LNCaP clone FGC (cell line): ENCODE data around the gene BCL3.
A peak's percentile ranks its signal among the peaks of the same experiment; 100 is the strongest.

Experiments
- DNase-seq: peaks from one replicate; pipeline ENCODE4 v3.0.0-alpha.2; 2011; ENCODE audit warnings: low read depth
- H3K4me3 ChIP-seq: 2 replicates; pipeline ENCODE4 v1.5.1; 2011; ENCODE audit warnings: mild to moderate bottlenecking, low read depth, low read length, control low read depth
- TF ChIP-seq, protein P1 (sequence below): IDR thresholded peaks from 2 replicates; pipeline ENCODE4 v1.5.1; 2012; ENCODE audit warnings: mild to moderate bottlenecking; ENCODE audit not compliant: control insufficient read depth, insufficient read depth; ENCODE audit errors: extremely low read depth

The BCL3 gene

DNA sequence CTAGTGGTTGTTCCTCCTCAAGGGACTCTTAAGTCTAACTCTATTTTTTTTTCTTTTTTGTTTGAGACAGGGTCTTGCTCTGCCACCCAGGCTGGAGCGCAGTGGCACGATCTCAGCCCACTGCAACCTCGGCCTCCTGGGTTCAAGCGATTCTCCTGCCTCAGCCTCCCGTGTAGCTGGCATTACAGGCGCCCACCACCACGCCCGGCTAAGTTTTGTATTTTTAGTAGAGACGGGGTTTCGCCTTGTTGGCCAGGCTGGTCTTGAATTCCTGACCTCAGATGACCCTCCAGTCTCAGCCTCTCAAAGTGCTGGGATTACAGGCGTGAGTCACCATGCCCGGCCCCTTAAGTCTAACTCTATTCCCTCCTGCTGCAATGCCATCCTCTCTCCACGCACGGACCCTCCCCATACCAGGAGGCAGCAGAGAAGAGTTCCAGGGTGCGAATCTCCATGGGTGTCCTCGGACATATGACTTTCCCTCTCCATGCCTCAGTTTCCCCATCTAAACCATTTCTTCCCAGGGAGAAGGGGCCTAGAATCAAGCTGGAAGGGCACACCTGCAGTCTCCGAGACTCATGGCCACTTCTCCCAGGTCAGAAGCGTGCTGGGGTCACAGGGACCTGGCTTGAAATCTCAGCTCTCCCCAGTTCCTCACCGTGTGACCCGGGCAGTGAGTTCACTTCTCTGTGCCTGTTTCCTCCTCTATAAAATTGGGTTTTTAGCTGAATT, 6.0 kb upstream of the BCL3 start:
- TF ChIP-seq, protein P1, sequence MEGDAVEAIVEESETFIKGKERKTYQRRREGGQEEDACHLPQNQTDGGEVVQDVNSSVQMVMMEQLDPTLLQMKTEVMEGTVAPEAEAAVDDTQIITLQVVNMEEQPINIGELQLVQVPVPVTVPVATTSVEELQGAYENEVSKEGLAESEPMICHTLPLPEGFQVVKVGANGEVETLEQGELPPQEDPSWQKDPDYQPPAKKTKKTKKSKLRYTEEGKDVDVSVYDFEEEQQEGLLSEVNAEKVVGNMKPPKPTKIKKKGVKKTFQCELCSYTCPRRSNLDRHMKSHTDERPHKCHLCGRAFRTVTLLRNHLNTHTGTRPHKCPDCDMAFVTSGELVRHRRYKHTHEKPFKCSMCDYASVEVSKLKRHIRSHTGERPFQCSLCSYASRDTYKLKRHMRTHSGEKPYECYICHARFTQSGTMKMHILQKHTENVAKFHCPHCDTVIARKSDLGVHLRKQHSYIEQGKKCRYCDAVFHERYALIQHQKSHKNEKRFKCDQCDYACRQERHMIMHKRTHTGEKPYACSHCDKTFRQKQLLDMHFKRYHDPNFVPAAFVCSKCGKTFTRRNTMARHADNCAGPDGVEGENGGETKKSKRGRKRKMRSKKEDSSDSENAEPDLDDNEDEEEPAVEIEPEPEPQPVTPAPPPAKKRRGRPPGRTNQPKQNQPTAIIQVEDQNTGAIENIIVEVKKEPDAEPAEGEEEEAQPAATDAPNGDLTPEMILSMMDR: no peak
- no peak for DNase-seq
- H3K4me3 ChIP-seq: no peak overlapping the region

GRCh38 chr19:44744871-44745332, 3.6 kb upstream of the BCL3 start:
- TF ChIP-seq, protein P1: no peak
- no peak overlapping the region for H3K4me3 ChIP-seq
- DNase-seq: no peak

GRCh38 chr19:44745341-44745831, 3.1 kb upstream of the BCL3 start:
- TF ChIP-seq, protein P1: no peak
- H3K4me3 ChIP-seq: no peak overlapping the region
- no peak for DNase-seq

- DNase-seq: no peak
- TF ChIP-seq, protein P1: no peak
- H3K4me3 ChIP-seq: no peak overlapping the region
Observed at GRCh38 chr19:44745887-44746600, 2.5 kb upstream of the BCL3 start.

- TF ChIP-seq, protein P1: no peak
- H3K4me3 ChIP-seq: no peak overlapping the region
- no peak for DNase-seq
Observed at GRCh38 chr19:44746616-44746945, 1.9 kb upstream of the BCL3 start.

- DNase-seq: no peak
- peak overlapping the region; percentile 49 for H3K4me3 ChIP-seq
- TF ChIP-seq, protein P1: no peak
Observed at GRCh38 chr19:44746946-44747738, 1.4 kb upstream of the BCL3 start.
